GM13977 (cell line): Measurements from ENCODE around the gene RECK.

Source experiments
- DNase-seq: peaks from one replicate; pipeline ENCODE4 v3.0.0; 2012; ENCODE audit warnings: low spot score
- CTCF ChIP-seq: IDR thresholded peaks from 2 replicates; pipeline ENCODE4 v1.5.1; 2012; ENCODE audit warnings: mild to moderate bottlenecking, control low read depth; ENCODE audit not compliant: insufficient read depth; ENCODE audit errors: extremely low read depth, missing control alignments
- in situ Hi-C: fragments of 300-500 bp; cut with MboI; formaldehyde crosslinking; loops from one replicate; pipeline ENCODE4 v1.12.0; 2022; ENCODE audit warnings: low sequenced_read_pairs, low pct_unique_long_range_greater_than_20kb, mixed read lengths, inconsistent platforms; ENCODE audit not compliant: unreplicated experiment

RECK gene

GRCh38 chr9:36170531-36170930 lies 133.8 kb downstream of the RECK start:
- in situ Hi-C loops: no loop called here
- no peak for DNase-seq
- TF ChIP-seq CTCF: no peak

DNA sequence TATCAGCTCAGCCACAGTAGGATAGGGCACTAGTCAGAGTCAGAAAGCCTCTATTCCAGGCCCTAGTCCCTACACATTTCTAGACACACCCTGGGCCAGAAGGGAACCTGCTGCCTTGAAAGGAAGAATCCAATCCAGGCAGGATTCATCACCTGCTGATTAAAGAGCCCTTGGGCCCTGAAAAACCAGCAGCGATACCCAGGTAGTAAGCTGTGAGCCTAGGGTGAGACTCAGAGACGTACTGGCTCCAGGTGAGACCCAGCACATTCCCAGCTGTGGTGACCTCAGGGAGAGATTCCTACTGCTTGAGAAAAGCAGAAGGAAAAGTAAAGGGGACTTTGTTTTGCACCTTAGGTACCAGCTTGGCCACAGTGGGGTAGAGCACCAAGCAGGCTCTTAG lies 137.1 kb downstream of the RECK start:
- TF ChIP-seq CTCF: no peak
- DNase-seq: no peak
- in situ Hi-C loops: no loop called here
